Measurements from ENCODE around the gene TAX1BP3.

DNA sequence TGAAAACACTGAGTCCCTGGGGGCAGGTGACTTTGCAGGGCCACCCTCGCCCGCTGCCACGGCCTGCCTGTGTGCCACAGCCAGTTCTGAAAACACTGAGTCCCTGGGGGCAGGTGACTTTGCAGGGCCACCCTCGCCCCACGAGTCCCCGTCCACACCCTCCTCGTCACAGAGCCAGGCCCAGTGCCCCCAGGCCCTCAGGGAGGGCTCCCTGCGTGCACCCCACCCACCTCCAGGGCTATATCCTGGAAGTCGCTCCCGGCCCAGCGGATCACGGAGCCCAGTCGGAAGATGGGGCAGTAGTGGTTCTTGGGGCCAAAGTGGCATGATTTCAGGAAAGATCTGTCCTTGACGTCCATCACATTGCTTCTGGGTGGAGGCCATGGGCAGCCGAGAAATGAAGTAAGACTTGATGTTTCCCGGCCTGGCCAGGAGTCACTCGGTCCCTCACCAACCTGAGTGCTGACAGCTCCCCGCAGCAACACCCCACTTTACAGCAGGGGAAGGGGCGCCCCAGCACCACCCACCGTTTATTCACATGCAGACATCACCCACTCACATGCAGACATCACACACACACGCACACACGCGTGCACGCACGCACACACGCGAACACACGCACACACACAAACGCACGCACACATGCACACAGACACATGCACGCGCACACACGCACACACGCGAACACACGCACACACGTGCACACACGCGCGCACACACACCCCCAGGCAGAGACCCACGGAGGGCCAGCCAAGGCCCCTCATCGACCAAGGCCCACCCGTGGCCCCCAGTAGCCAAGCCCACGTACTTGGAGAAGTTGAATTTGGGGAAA, 21.1 kb upstream of the TAX1BP3 start:
- TF ChIP-seq, protein P1, sequence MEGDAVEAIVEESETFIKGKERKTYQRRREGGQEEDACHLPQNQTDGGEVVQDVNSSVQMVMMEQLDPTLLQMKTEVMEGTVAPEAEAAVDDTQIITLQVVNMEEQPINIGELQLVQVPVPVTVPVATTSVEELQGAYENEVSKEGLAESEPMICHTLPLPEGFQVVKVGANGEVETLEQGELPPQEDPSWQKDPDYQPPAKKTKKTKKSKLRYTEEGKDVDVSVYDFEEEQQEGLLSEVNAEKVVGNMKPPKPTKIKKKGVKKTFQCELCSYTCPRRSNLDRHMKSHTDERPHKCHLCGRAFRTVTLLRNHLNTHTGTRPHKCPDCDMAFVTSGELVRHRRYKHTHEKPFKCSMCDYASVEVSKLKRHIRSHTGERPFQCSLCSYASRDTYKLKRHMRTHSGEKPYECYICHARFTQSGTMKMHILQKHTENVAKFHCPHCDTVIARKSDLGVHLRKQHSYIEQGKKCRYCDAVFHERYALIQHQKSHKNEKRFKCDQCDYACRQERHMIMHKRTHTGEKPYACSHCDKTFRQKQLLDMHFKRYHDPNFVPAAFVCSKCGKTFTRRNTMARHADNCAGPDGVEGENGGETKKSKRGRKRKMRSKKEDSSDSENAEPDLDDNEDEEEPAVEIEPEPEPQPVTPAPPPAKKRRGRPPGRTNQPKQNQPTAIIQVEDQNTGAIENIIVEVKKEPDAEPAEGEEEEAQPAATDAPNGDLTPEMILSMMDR (conservative IDR thresholded peaks at IDR 0.05; ENCODE audit: low read length) = no peak
- no peak for TF ChIP-seq EZH2phosphoT487 (IDR thresholded peaks at IDR 0.05; ENCODE audit: borderline replicate concordance)

Measured in Loucy (cell line).